Umbilical cord (tissue), 2 donors: ENCODE measurements around the gene WDR87. TPM values are rescaled to one million over a fixed set of nuclear protein-coding genes. Genes with fewer than 3 reads are reported as not detected.
"Not testable (repeated sequence)": the region's sequence is repeated elsewhere in the genome, so short reads cannot be mapped to it uniquely, and the experiment has no call there.

Source experiments
- DNase-seq: peaks from one replicate; pipeline ENCODE4 v3.0.0-alpha.2; 2015; ENCODE audit warnings: low spot score
- total RNA-seq: library from RNA; depleted of rRNA; stranded (reverse); fragments of >200 nt; gene quantifications from one replicate; pipeline ENCODE4 v1.2.3, GENCODE V29; 2014; ENCODE audit warnings: low replicate concordance; ENCODE audit not compliant: insufficient read depth

WDR87 gene
- total RNA-seq, 1 donor from 2014 or later = 1.7 TPM

DNA sequence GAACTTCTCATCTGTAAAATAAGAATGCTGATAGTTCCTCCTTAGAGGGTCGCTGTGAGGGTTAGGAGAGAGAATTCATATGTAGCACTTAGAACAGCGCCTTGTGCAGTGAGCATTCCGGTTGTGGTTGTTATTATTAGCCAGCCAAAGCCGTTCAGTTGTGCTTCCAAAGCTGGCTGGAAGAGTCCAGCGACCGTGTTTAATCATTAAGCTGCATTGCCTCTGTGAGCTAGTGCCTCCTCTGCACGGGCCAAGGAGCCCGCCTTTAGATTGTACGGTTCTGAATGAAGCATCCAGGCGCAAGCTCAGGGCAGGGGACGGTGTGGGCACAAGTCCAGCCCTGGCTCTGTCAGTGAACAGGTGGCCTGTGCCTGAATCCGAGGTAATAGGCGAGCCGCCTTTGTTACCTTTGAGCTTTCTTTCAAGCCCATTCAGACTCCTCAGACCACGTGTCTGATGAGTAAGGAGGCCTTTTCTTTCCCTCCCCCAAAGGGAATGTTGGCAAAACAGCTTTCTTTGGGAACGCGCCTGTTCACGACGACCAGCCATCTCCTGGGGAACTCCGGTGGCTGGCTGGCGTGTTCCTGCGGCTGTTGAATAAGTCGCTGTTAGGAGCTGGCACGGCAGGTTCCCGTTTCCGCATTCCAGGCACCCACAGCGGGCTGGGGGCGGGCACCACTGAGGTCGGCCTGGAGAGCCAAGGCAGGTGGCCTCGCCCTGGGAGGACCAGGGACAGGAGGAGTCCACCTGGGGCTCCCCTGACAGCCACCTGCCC, 25.7 kb upstream of the WDR87 start:
- peak; percentile 44 for DNase-seq

- DNase-seq = no peak
Observed at GRCh38 chr19:37930416-37930815, 24.0 kb upstream of the WDR87 start.

DNA sequence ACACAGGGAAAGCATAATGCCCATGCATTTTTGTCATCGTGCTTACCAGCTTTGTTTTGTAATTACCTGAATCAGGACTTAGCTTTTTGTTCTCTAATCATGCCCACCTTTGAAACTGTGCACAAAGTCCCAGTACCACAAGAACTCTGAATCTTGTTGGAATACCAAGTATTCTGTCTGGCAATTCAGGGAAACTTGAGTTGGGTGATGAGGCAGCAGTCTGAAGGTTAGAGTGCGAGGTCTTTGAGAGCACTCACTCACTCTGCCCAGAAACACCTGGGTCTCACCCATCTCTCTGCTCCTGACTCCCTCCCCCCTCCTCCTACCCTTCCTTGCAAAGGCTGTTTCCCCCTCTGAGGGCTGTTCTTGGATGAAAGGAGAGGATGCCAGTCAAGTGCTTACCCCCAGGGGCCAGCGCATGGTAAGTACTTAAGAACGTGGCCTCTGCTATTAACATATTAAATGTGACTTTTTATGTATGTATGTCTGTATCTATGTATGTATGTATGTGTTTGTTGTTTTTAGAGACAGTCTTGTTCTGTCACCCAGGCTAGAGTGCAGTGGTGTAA, 23.0 kb upstream of the WDR87 start:
- no peak for DNase-seq

DNA sequence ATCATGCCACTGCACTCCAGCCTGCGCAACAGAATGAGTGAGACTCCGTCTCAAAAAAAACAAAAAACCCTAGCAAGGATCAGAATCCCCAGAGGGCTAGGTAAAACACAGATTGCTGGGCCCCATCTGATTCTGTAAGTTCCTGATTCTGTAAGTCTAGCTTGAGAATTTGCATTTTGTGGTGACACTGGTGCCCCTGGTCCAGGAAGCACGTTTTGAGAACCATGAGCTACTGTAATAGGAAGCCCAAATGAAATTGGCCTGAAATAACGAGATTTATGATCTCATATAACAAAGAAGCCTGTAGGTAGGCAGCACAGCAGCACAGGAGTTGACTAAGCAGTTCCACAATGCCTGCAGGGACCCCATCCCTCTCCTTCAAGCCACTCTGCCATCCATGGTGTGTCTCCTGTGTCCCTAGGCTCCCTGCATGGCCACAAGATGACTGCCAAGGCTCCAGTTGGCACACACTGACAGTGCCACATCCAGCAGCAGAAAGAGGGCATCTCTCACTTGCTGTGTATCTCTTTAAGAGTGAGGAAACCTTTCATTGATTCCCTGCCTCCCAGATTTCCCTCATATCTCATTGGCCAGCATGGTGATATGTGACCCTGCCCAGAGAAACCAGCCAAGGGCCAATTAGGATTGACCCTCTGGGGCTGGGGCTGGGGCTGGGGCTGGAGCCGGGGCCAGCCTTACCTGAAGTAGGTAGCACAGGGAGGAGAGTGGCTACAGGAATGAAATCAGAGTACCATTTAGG, 22.3 kb upstream of the WDR87 start:
- no peak for DNase-seq

DNA sequence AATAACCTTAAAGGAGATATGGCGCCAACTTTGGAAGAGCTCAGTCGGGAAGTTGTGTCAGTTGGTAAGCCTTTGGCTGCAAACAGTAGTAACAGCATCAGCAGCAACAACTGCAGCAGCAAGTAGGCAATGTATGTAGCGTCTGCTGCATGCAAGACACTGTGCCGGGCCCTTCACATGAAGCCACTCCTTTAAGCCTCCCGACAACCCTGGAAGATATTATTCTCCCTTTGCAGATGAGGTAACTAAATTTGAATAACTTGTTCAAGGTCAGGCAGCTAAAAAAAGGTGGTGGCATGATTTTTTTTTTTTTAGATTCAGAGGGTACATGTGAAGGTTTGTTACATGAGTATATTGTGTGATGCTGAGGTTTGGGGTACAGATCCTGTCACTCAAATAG, 20.3 kb upstream of the WDR87 start:
- no peak for DNase-seq

DNA sequence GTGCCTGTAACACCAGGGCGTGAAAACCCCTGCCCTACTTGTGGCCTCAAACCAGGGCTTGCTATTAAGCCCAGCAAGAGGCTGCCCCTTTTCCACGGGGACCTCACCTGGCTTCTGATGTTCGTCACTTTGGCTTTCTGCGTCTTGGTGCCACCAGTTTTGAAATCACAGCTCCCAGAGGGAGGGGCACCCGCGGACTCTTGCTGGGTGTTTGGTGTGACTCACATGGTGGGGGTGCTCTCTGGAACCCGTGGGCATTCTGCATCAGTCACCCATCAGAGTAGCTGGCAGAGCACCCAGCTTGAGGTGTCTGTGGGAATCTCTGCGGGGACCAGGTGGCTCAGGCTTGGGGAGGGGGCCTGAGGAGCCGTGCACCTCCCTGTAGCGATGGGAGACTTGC, 19.9 kb upstream of the WDR87 start:
- DNase-seq = no peak

- no peak for DNase-seq
Observed at GRCh38 chr19:37925212-37925611, 18.8 kb upstream of the WDR87 start.

DNA sequence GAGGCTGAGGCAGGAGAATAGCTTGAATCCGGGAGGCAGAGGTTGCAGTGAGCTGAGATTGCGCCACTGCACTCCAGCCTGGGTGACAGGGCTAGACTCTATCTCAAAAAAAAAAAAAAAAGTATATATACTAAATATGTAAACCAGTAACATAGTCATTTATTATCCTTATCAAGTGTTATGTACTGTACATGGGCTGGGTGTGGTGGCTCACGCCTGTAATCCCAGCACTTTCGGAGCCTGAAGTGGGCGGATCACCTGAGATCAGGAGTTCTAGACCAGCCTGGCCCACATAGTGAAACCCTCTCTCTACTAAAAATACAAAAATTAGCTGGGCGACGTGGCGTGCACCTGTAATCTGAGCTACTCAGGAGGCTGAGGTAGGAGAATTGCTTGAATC, 18.2 kb upstream of the WDR87 start:
- DNase-seq = not testable (repeated sequence)

DNA sequence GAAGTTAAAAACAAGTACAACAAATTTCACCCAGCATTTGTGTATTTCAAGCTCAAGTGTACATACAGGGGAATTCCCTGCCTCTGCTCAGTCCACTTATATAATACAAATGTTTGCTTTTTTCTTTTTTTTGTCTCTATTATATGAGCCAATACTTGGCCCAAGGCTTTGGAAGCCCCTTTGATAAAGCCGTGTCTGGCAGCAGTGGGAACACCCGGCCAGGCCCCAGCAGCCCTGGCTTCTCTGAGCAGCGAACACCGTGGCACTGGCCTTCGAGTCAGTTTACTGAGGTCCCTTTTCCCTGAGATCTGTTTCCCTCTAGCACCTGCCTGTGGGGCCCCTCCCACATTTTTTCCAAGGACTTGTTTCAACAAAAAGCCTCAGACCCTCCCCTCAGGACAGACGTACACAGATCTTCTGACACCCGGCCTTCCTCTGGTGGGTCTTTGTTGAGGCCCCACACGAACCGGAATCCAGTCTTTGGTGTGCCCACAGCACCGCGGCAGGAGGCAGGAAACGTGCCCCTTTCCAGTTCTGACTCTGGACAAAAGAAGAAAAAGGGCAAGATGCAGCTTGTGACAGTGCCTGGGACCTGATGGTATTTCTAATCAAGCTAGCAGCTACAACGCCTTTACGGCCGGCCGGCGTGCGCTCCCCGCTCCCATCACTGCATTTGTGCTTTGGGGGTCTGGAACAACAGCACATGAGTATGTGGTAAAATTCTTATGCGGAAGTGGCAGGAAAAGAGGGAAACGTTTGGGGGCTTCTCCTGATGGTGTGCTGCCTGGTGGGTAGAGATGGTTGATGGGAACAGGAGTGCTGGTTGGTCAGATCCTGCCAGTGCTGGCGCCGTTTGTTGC, 14.4 kb upstream of the WDR87 start:
- DNase-seq = no peak

GRCh38 chr19:37914908-37915307, 8.5 kb upstream of the WDR87 start:
- no peak for DNase-seq

- DNase-seq = no peak
Observed at GRCh38 chr19:37909661-37910199, 3.3 kb upstream of the WDR87 start.

GRCh38 chr19:37907735-37908455, 1.5 kb upstream of the WDR87 start:
- DNase-seq = no peak

GRCh38 chr19:37906869-37907734, 708 bp upstream of the WDR87 start, which contains the start of gene SIPA1L3:
Gene SIPA1L3 (plus strand): TSS chr19:37907208. CDS start chr19:38081566, 174,358 bp downstream.
- DNase-seq = peak; percentile 98

DNA sequence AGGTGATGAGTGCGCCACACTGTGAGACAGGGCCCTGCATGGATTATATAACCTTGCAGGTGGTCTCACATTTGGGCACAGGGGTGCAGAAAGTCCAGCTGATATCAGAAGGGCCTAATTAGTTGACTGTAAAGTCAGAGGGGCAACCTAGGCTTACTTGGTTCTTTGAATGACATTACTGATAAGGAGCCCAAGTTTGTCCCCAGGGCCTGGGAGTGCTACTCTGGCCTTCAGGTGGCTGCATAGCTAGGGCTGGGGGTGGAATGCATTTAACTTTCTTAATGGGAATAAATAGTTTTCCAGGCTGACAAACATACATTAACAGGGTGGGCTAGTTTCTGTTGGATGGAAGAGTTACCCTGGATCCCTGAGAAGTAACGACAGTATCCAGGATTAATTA, 3.3 kb downstream of the WDR87 start:
- DNase-seq = no peak

DNA sequence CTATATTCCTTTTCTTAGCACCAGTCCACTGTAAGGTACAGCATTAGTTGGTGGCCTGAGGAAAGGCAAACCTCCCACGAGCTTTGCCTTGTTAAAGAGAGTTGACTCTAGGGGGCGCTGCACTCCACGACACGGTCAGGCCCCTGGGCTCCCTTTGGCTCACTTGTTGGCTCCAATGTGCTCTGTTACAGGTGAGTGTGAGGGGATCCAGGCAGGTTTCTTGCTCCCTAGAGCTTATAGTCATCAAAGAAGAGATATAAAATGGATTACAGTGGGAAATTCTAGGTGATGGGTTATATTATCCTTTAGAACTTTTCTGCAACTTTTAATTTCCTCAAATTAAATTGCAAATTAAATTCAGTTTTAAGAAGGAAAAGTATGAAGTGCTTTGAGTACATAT, 3.7 kb downstream of the WDR87 start:
- DNase-seq = peak; percentile 71

- DNase-seq = no peak
Observed at GRCh38 chr19:37899966-37900365, 6.4 kb downstream of the WDR87 start.

DNA sequence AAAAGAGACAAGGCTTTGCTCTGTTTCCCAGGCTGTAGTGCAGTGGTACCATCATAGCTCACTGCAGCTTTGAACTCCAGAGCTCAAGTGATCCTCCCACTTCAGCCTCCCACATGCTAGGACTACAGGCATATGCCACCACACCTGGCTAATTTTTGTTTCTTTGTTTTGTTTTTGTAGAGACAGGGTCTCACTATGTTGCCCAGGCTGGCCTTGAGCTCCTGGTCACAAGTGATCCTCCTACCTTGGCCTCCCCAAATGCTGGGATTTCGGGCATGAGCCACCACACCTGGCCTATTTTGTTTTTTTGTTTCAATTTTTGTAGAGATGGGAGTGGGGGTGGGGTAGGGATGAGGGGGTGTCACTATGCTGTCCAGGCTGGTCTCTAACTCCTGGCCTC, 6.9 kb downstream of the WDR87 start:
- no peak for DNase-seq

DNA sequence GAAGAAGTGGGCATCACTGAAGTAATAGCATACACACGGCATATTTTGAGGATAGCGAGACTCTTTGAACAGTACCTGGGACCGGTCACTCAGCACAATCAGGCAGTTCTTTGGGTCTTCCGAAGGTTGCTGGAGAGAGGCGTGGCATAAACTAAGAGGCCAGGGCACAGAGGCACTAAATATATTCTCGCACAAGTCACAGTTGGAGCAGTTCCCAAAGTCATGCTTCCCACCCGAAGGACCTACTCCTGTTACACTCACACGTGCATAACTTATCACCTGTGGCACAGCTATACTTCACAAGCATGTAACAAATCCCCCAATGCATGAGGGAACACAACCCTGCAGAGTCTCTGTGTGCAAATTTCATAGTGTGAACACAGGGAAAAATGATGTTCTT, 10.2 kb downstream of the WDR87 start:
- DNase-seq = no peak

- DNase-seq = no peak
Observed at GRCh38 chr19:37893845-37894575, 12.4 kb downstream of the WDR87 start.
